ENCODE results near the gene FARP2. TPM values are rescaled to one million over a fixed set of nuclear protein-coding genes. Genes with fewer than 3 reads are reported as not detected.
"Not testable (repeated sequence)": the region's sequence is repeated elsewhere in the genome, so short reads cannot be mapped to it uniquely, and the experiment has no call there.

FARP2 gene
- total RNA-seq, 4 donors from 2014 or later = 63.3 to 86.4 (median 66.0) TPM

GRCh38 chr2:241393524-241394196, 37.6 kb downstream of the FARP2 start:
- WGBS, 2 donors = 87 to 88% methylated on average over 3 of the region's 3 CpGs
- TF ChIP-seq POLR2A (IDR thresholded peaks at IDR 0.05) = no peak
- no peak for TF ChIP-seq CTCF (IDR thresholded peaks at IDR 0.05)
- DNase-seq (ENCODE audit: low spot score in 2 of 2) = no peak
- intact Hi-C loops (cut with DNase I; ENCODE audit: low total_unique reads) = loop anchor here (5.0 kb wide), 1 partner anchor 311 kb away; no protein-coding TSS in a partner anchor
- H3K4me3 ChIP-seq (ENCODE audit: low read depth, poor library complexity, severe bottlenecking) = no peak overlapping the region

GRCh38 chr2:241396809-241397208, 40.7 kb downstream of the FARP2 start:
- DNase-seq (ENCODE audit: low spot score in 2 of 2); H3K4me3 ChIP-seq (ENCODE audit: low read depth, poor library complexity, severe bottlenecking); intact Hi-C loops (cut with DNase I; ENCODE audit: low total_unique reads): not testable (repeated sequence)
- WGBS, 2 donors = 94 to 98% methylated on average over 6 of the region's 6 CpGs

GRCh38 chr2:241399941-241400922, 44.1 kb downstream of the FARP2 start:
- 82 to 86% methylated on average over 10 of the region's 10 CpGs for whole genome bisulfite sequencing, 2 donors
- no peak for TF ChIP-seq POLR2A (IDR thresholded peaks at IDR 0.05)
- TF ChIP-seq CTCF (IDR thresholded peaks at IDR 0.05) = no peak
- no peak for DNase-seq (ENCODE audit: low spot score in 2 of 2)
- intact Hi-C loops (cut with DNase I; ENCODE audit: low total_unique reads) = no loop called here
- no peak overlapping the region for H3K4me3 ChIP-seq (ENCODE audit: low read depth, poor library complexity, severe bottlenecking)

- H3K4me3 ChIP-seq (ENCODE audit: low read depth, poor library complexity, severe bottlenecking) = no peak overlapping the region
- DNase-seq (ENCODE audit: low spot score in 2 of 2) = no peak
- TF ChIP-seq POLR2A (IDR thresholded peaks at IDR 0.05) = no peak
- TF ChIP-seq CTCF (IDR thresholded peaks at IDR 0.05) = no peak
- intact Hi-C loops (cut with DNase I; ENCODE audit: low total_unique reads) = no loop called here
These were observed 52.8 kb downstream of the FARP2 start for GRCh38 chr2:241408849-241409248.

GRCh38 chr2:241410739-241411176, 54.7 kb downstream of the FARP2 start:
- 89 to 92% methylated on average over 9 of the region's 9 CpGs for WGBS, 2 donors
- intact Hi-C loops (cut with DNase I; ENCODE audit: low total_unique reads) = no loop called here
- H3K4me3 ChIP-seq (ENCODE audit: low read depth, poor library complexity, severe bottlenecking) = no peak overlapping the region
- no peak for DNase-seq (ENCODE audit: low spot score in 2 of 2)
- TF ChIP-seq POLR2A (IDR thresholded peaks at IDR 0.05) (no peak), CTCF (IDR thresholded peaks at IDR 0.05) (no peak)

- 67 to 70% methylated on average over 5 of the region's 5 CpGs for WGBS, 2 donors
- TF ChIP-seq POLR2A (IDR thresholded peaks at IDR 0.05) (no peak), CTCF (IDR thresholded peaks at IDR 0.05) (no peak)
- no peak overlapping the region for H3K4me3 ChIP-seq (ENCODE audit: low read depth, poor library complexity, severe bottlenecking)
- DNase-seq (ENCODE audit: low spot score in 2 of 2) = no peak
- intact Hi-C loops (cut with DNase I; ENCODE audit: low total_unique reads) = no loop called here
These were observed 56.1 kb downstream of the FARP2 start for GRCh38 chr2:241412144-241412543.

GRCh38 chr2:241413501-241413900, 57.4 kb downstream of the FARP2 start:
- WGBS, 2 donors = 90 to 93% methylated on average over 5 of the region's 5 CpGs
- intact Hi-C loops (cut with DNase I; ENCODE audit: low total_unique reads); DNase-seq (ENCODE audit: low spot score in 2 of 2); H3K4me3 ChIP-seq (ENCODE audit: low read depth, poor library complexity, severe bottlenecking): not testable (repeated sequence)

All from lower leg skin (tissue), 4 donors.